Upper lobe of right lung (tissue), 1 donor: ENCODE measurements around the gene TGFB2. TPM values are rescaled to one million over a fixed set of nuclear protein-coding genes. Genes with fewer than 3 reads are reported as not detected.

ENCODE experiments used
- ATAC-seq: fragments of 200-7000 bp; cut with Tn5 transposase; one replicate; pipeline ENCODE4 v1.9.1; 2020; ENCODE audit warnings: mild to moderate bottlenecking, moderate library complexity
- DNase-seq: peaks from one replicate; pipeline ENCODE4 v3.0.0-alpha.2; 2020
- H3K27ac ChIP-seq: fragments of 200-600 bp; one replicate; pipeline ENCODE4 v1.8.0; 2022
- H3K27me3 ChIP-seq: fragments of 200-600 bp; one replicate; pipeline ENCODE4 v1.8.0; 2022; ENCODE audit warnings: mild to moderate bottlenecking
- H3K36me3 ChIP-seq: fragments of 200-600 bp; one replicate; pipeline ENCODE4 v1.8.0; 2022
- H3K4me1 ChIP-seq: fragments of 200-600 bp; one replicate; pipeline ENCODE4 v1.8.0; 2022
- H3K4me3 ChIP-seq: fragments of 200-600 bp; one replicate; pipeline ENCODE4 v1.8.0; 2022; ENCODE audit warnings: mild to moderate bottlenecking
- H3K9me3 ChIP-seq: fragments of 200-600 bp; one replicate; pipeline ENCODE4 v1.8.0; 2022
- intact Hi-C: fragments of 100-400 bp; cut with DNase I; formaldehyde crosslinking; loops from one replicate; pipeline ENCODE4 v1.11.0; 2022
- total RNA-seq: library from RNA; stranded (reverse); fragmentation: NEBNext Ultra II Directional; extraction: Animal tissue kit (Norgen Biotek cat#: 25700); gene quantifications from one replicate; pipeline ENCODE4 v1.2.1, GENCODE V29; 2021
- TF ChIP-seq, protein P1 (sequence below): fragments of 200-600 bp; IDR thresholded peaks from one replicate; pipeline ENCODE4 v1.8.0; 2022; ENCODE audit warnings: antibody characterized with exemption
- donor health status: DM: no; HTN: yes; CAD: no; lungs with severe emphysema.

Gene TGFB2
- total RNA-seq, 1 donor from 2014 or later = 19.8 TPM

DNA sequence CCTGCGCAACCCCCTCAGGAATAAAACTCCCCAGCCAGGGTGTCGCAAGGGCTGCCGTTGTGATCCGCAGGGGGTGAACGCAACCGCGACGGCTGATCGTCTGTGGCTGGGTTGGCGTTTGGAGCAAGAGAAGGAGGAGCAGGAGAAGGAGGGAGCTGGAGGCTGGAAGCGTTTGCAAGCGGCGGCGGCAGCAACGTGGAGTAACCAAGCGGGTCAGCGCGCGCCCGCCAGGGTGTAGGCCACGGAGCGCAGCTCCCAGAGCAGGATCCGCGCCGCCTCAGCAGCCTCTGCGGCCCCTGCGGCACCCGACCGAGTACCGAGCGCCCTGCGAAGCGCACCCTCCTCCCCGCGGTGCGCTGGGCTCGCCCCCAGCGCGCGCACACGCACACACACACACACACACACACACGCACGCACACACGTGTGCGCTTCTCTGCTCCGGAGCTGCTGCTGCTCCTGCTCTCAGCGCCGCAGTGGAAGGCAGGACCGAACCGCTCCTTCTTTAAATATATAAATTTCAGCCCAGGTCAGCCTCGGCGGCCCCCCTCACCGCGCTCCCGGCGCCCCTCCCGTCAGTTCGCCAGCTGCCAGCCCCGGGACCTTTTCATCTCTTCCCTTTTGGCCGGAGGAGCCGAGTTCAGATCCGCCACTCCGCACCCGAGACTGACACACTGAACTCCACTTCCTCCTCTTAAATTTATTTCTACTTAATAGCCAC lies 696 bp downstream of the TGFB2 start:
- intact Hi-C loops = no loop called here
- Histone ChIP-seq H3K4me1 (peaks cover 12% of the 10 kb centered on the region), H3K4me3 (peak overlapping the region; percentile 70), H3K27ac (peak overlapping the region; percentile 73), H3K36me3 (no peaks in the 10 kb centered on the region), H3K9me3 (no peaks in the 10 kb centered on the region), H3K27me3 (no peaks in the 10 kb centered on the region)
- ATAC-seq (peak; percentile 84), DNase-seq (peak; percentile 82)
- TF ChIP-seq, protein P1, sequence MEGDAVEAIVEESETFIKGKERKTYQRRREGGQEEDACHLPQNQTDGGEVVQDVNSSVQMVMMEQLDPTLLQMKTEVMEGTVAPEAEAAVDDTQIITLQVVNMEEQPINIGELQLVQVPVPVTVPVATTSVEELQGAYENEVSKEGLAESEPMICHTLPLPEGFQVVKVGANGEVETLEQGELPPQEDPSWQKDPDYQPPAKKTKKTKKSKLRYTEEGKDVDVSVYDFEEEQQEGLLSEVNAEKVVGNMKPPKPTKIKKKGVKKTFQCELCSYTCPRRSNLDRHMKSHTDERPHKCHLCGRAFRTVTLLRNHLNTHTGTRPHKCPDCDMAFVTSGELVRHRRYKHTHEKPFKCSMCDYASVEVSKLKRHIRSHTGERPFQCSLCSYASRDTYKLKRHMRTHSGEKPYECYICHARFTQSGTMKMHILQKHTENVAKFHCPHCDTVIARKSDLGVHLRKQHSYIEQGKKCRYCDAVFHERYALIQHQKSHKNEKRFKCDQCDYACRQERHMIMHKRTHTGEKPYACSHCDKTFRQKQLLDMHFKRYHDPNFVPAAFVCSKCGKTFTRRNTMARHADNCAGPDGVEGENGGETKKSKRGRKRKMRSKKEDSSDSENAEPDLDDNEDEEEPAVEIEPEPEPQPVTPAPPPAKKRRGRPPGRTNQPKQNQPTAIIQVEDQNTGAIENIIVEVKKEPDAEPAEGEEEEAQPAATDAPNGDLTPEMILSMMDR = no peak

DNA sequence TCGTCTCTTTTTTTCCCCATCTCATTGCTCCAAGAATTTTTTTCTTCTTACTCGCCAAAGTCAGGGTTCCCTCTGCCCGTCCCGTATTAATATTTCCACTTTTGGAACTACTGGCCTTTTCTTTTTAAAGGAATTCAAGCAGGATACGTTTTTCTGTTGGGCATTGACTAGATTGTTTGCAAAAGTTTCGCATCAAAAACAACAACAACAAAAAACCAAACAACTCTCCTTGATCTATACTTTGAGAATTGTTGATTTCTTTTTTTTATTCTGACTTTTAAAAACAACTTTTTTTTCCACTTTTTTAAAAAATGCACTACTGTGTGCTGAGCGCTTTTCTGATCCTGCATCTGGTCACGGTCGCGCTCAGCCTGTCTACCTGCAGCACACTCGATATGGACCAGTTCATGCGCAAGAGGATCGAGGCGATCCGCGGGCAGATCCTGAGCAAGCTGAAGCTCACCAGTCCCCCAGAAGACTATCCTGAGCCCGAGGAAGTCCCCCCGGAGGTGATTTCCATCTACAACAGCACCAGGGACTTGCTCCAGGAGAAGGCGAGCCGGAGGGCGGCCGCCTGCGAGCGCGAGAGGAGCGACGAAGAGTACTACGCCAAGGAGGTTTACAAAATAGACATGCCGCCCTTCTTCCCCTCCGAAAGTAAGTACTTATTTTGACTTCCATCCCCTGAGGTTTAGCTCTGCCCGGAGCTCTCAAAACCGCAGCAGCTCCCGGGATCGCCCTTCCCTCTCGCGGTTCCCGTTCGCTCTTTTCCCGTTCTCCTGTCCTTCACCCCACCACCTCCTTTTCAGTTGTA lies 1.5 kb downstream of the TGFB2 start:
- ATAC-seq (peak; percentile 4), DNase-seq (no peak)
- Histone ChIP-seq H3K27me3 (no peaks in the 10 kb centered on the region), H3K4me1 (peaks cover 12% of the 10 kb centered on the region), H3K9me3 (no peaks in the 10 kb centered on the region), H3K36me3 (no peaks in the 10 kb centered on the region), H3K27ac (peak overlapping the region; percentile 73), H3K4me3 (peak overlapping the region; percentile 70)
- TF ChIP-seq, protein P1 = no peak
- intact Hi-C loops = no loop called here

DNA sequence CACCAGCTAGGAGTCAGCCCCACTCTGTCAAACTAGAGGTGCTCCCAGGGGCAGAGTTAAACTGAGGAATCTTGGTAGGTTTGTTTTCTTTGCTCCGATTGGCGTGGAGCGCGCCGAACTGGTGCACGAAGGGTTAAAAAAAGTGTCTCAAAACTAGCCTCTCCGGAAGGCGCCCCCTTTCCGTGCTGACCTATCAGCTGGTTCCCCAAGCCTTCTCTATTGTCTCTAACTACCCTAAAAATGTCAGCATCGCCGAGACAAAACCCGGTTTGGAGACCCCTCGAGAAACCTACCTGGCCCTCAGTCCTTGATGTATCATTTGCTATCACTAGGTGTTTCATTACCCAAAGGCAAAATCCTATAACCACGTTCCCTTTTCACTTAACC lies 2.2 kb downstream of the TGFB2 start:
- peaks cover 12% of the 10 kb centered on the region for H3K4me1 ChIP-seq
- intact Hi-C loops = no loop called here
- no peak for DNase-seq

DNA sequence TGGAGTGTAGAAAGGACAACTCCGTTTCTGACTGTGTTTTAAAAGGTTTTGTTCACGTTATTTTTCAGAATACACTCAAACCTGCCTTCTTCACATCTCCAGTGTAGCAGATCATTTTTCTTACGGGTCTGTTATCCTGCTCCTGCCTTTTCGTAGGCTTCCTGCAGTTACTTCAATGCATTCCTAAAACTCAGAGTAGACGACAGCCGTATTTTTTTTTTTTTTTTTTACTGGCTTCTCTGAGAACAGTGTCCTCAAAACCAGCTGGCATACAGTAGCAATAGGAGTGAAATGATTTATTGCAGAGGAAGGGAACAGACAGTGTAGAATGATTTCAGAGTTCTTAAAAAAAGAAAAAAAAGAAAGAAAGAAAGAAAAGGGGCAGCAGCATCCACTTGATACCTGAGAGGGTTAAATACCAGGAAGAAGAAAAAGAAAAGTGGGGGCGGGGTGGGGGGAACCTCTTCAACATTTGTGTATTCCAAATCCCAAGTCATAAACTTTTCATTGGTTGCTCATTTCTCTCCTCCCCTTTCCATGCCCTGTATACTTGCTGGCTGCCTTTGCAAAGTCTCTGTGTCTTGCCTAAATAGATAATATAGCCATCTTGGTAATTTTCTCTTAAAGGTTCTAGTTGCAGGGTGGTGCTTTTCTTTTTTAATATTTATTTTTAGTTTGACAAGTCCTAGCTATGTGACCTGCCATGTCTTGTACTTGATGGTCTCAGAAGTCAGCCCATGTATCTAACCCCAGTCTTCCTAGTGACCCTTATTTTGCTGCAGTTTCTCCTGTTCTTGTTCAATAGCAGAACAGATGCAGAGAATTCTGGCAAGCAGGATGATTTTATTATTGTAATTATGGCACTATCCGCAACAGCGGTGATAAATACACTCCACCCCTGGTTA lies 2.8 kb downstream of the TGFB2 start:
- ATAC-seq = no peak

More for the DNA sequence above, 2.2 kb downstream of the TGFB2 start:
- H3K27me3 ChIP-seq = no peaks in the 10 kb centered on the region
- H3K27ac ChIP-seq = peak overlapping the region; percentile 73
- no peak for ATAC-seq
- H3K9me3 ChIP-seq = no peaks in the 10 kb centered on the region
- TF ChIP-seq, protein P1 = no peak
- H3K4me3 ChIP-seq = peak overlapping the region; percentile 70
- H3K36me3 ChIP-seq = no peaks in the 10 kb centered on the region

DNA sequence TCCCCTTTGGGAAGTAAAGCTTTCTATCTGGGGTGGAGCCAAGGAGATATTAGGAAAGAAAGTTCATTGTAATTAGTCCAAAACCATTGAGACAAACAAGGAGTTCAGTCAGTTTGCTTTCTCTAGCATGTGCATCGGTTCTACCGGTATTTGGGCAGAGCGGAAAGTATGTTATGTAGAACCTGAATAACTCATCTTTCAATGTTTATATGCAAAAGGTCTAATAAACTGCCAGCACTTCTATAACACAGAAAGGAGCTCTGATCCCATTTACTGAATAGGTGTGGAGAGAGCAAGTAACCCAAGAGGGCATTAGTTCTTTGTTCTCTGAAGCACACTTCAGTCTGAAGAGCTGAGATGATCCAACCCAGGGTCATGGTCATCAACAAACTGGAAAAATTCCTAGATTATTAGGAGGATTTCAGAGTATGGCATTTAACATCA lies 3.5 kb downstream of the TGFB2 start:
- TF ChIP-seq, protein P1 = no peak
- H3K36me3 ChIP-seq = no peaks in the 10 kb centered on the region
- H3K27ac ChIP-seq = peak overlapping the region; percentile 73
- no peaks in the 10 kb centered on the region for H3K9me3 ChIP-seq
- peak overlapping the region; percentile 70 for H3K4me3 ChIP-seq
- DNase-seq (no peak), ATAC-seq (no peak)
- intact Hi-C loops = no loop called here
- H3K27me3 ChIP-seq = no peaks in the 10 kb centered on the region
- peaks cover 12% of the 10 kb centered on the region for H3K4me1 ChIP-seq

More for the DNA sequence above, 2.8 kb downstream of the TGFB2 start:
- intact Hi-C loops = no loop called here
- H3K4me1 ChIP-seq = peaks cover 12% of the 10 kb centered on the region
- H3K27me3 ChIP-seq = no peaks in the 10 kb centered on the region
- TF ChIP-seq, protein P1 = no peak
- peak overlapping the region; percentile 70 for H3K4me3 ChIP-seq
- no peaks in the 10 kb centered on the region for H3K9me3 ChIP-seq
- no peak for DNase-seq
- peak overlapping the region; percentile 73 for H3K27ac ChIP-seq
- H3K36me3 ChIP-seq = no peaks in the 10 kb centered on the region
